T-helper 1 cell treated with Interleukin-12 subunit alpha and Interleukin-12 subunit beta and Interleukin-4 antibody, amounts not matched to agents 30 μg/mL and 1 μg/mL, for 36 hours (primary cell): ENCODE data around the gene ZNF740.
"Not testable (repeated sequence)": the region's sequence is repeated elsewhere in the genome, so short reads cannot be mapped to it uniquely, and the experiment has no call there.

Experiments
- H3K27ac Mint-ChIP-seq: one replicate; pipeline ENCODE4 v1.8.0; 2021; ENCODE audit warnings: mild to moderate bottlenecking, mixed read lengths
- H3K27me3 Mint-ChIP-seq: one replicate; pipeline ENCODE4 v1.8.0; 2021; ENCODE audit warnings: low read depth, mixed read lengths
- H3K36me3 Mint-ChIP-seq: one replicate; pipeline ENCODE4 v1.8.0; 2021; ENCODE audit warnings: low read depth, mixed read lengths
- H3K4me1 Mint-ChIP-seq: one replicate; pipeline ENCODE4 v1.8.0; 2021; ENCODE audit warnings: low read depth, mixed read lengths
- H3K4me3 Mint-ChIP-seq: one replicate; pipeline ENCODE4 v1.8.0; 2021; ENCODE audit warnings: mild to moderate bottlenecking, moderate library complexity, mixed read lengths
- H3K9me3 Mint-ChIP-seq: one replicate; pipeline ENCODE4 v1.8.0; 2021; ENCODE audit warnings: mixed read lengths

The ZNF740 gene

GRCh38 chr12:53166837-53167236, 13.7 kb upstream of the ZNF740 start:
- Mint-ChIP-seq H3K27ac (no peak overlapping the region), H3K4me1 (no peaks in the 10 kb centered on the region), H3K9me3 (no peaks in the 10 kb centered on the region), H3K27me3 (no peaks in the 10 kb centered on the region), H3K4me3 (no peak overlapping the region), H3K36me3 (peaks cover 5% of the 10 kb centered on the region)

- no peaks in the 10 kb centered on the region for H3K27me3 Mint-ChIP-seq
- no peaks in the 10 kb centered on the region for H3K9me3 Mint-ChIP-seq
- no peaks in the 10 kb centered on the region for H3K4me1 Mint-ChIP-seq
- no peak overlapping the region for H3K27ac Mint-ChIP-seq
- H3K36me3 Mint-ChIP-seq: peaks cover 5% of the 10 kb centered on the region
- H3K4me3 Mint-ChIP-seq: no peak overlapping the region
These were observed 10.9 kb upstream of the ZNF740 start for GRCh38 chr12:53169644-53170043.

GRCh38 chr12:53170215-53170614, 10.3 kb upstream of the ZNF740 start:
- H3K27me3 Mint-ChIP-seq: no peaks in the 10 kb centered on the region
- peaks cover 4% of the 10 kb centered on the region for H3K4me1 Mint-ChIP-seq
- H3K9me3 Mint-ChIP-seq: no peaks in the 10 kb centered on the region
- H3K27ac Mint-ChIP-seq: no peak overlapping the region
- peaks cover 5% of the 10 kb centered on the region for H3K36me3 Mint-ChIP-seq
- no peak overlapping the region for H3K4me3 Mint-ChIP-seq

- Mint-ChIP-seq H3K4me3 (no peak overlapping the region), H3K4me1 (peaks cover 4% of the 10 kb centered on the region), H3K9me3 (no peaks in the 10 kb centered on the region), H3K27ac (no peak overlapping the region), H3K36me3 (peaks cover 5% of the 10 kb centered on the region), H3K27me3 (no peaks in the 10 kb centered on the region)
These were observed 9.4 kb upstream of the ZNF740 start for GRCh38 chr12:53170876-53171724.

GRCh38 chr12:53171725-53172329, 8.7 kb upstream of the ZNF740 start:
- peaks cover 5% of the 10 kb centered on the region for H3K36me3 Mint-ChIP-seq
- no peaks in the 10 kb centered on the region for H3K27me3 Mint-ChIP-seq
- peaks cover 4% of the 10 kb centered on the region for H3K4me1 Mint-ChIP-seq
- no peak overlapping the region for H3K27ac Mint-ChIP-seq
- H3K4me3 Mint-ChIP-seq: no peak overlapping the region
- H3K9me3 Mint-ChIP-seq: no peaks in the 10 kb centered on the region

- peaks cover 5% of the 10 kb centered on the region for H3K36me3 Mint-ChIP-seq
- no peaks in the 10 kb centered on the region for H3K27me3 Mint-ChIP-seq
- no peak overlapping the region for H3K4me3 Mint-ChIP-seq
- no peaks in the 10 kb centered on the region for H3K9me3 Mint-ChIP-seq
- H3K4me1 Mint-ChIP-seq: peaks cover 4% of the 10 kb centered on the region
- no peak overlapping the region for H3K27ac Mint-ChIP-seq
These were observed 8.2 kb upstream of the ZNF740 start for GRCh38 chr12:53172352-53172751.

GRCh38 chr12:53173085-53173715, 7.3 kb upstream of the ZNF740 start:
- Mint-ChIP-seq H3K36me3 (peaks cover 5% of the 10 kb centered on the region), H3K4me1 (peaks cover 4% of the 10 kb centered on the region), H3K9me3 (no peaks in the 10 kb centered on the region), H3K27me3 (no peaks in the 10 kb centered on the region), H3K27ac (no peak overlapping the region), H3K4me3 (no peak overlapping the region)

- Mint-ChIP-seq H3K4me3 (no peak overlapping the region), H3K36me3 (peaks cover 4% of the 10 kb centered on the region), H3K27me3 (no peaks in the 10 kb centered on the region), H3K27ac (no peak overlapping the region), H3K9me3 (no peaks in the 10 kb centered on the region), H3K4me1 (peaks cover 17% of the 10 kb centered on the region)
These were observed 5.5 kb upstream of the ZNF740 start for GRCh38 chr12:53174881-53175491.

- Mint-ChIP-seq H3K27ac (no peak overlapping the region), H3K27me3 (no peaks in the 10 kb centered on the region), H3K9me3 (no peaks in the 10 kb centered on the region), H3K4me3 (no peak overlapping the region), H3K4me1 (peaks cover 23% of the 10 kb centered on the region), H3K36me3 (peaks cover 5% of the 10 kb centered on the region)
These were observed 3.8 kb upstream of the ZNF740 start for GRCh38 chr12:53176750-53177149.

GRCh38 chr12:53177447-53177846, 3.1 kb upstream of the ZNF740 start:
- H3K9me3 Mint-ChIP-seq, H3K27me3 Mint-ChIP-seq, H3K27ac Mint-ChIP-seq, H3K4me3 Mint-ChIP-seq: not testable (repeated sequence)
- H3K4me1 Mint-ChIP-seq: peaks cover 30% of the 10 kb centered on the region
- H3K36me3 Mint-ChIP-seq: peaks cover 12% of the 10 kb centered on the region

GRCh38 chr12:53178803-53179202, 1.7 kb upstream of the ZNF740 start:
- not testable (repeated sequence) for H3K9me3 Mint-ChIP-seq, H3K27me3 Mint-ChIP-seq
- Mint-ChIP-seq H3K4me3 (peak overlapping the region; percentile 90), H3K4me1 (peaks cover 38% of the 10 kb centered on the region), H3K27ac (peak overlapping the region; percentile 95), H3K36me3 (peaks cover 23% of the 10 kb centered on the region)

- Mint-ChIP-seq H3K9me3 (no peaks in the 10 kb centered on the region), H3K4me1 (peaks cover 43% of the 10 kb centered on the region), H3K4me3 (peak overlapping the region; percentile 90), H3K27me3 (no peaks in the 10 kb centered on the region), H3K27ac (peak overlapping the region; percentile 95), H3K36me3 (peaks cover 26% of the 10 kb centered on the region)
These were observed 769 bp upstream of the ZNF740 start for GRCh38 chr12:53179687-53180219.

- Mint-ChIP-seq H3K27me3 (no peaks in the 10 kb centered on the region), H3K36me3 (peaks cover 38% of the 10 kb centered on the region), H3K4me1 (peaks cover 45% of the 10 kb centered on the region), H3K27ac (peak overlapping the region; percentile 89), H3K9me3 (no peaks in the 10 kb centered on the region), H3K4me3 (peak overlapping the region; percentile 87)
These were observed 566 bp downstream of the ZNF740 start for GRCh38 chr12:53180931-53181645.

GRCh38 chr12:53181935-53182334, 1.4 kb downstream of the ZNF740 start:
- H3K36me3 Mint-ChIP-seq: peaks cover 46% of the 10 kb centered on the region
- peaks cover 45% of the 10 kb centered on the region for H3K4me1 Mint-ChIP-seq
- peak overlapping the region; percentile 87 for H3K4me3 Mint-ChIP-seq
- no peaks in the 10 kb centered on the region for H3K27me3 Mint-ChIP-seq
- H3K9me3 Mint-ChIP-seq: no peaks in the 10 kb centered on the region
- no peak overlapping the region for H3K27ac Mint-ChIP-seq
